HTERT RPE-1 (cell line): Measurements from ENCODE around the gene ARHGAP40.

ENCODE experiments used
- in situ Hi-C: fragments of 300-500 bp; cut with MboI; formaldehyde crosslinking; loops from 4 replicates; pipeline ENCODE4 v1.14.3; 2020; ENCODE audit warnings: low sequenced_read_pairs

The ARHGAP40 gene

DNA sequence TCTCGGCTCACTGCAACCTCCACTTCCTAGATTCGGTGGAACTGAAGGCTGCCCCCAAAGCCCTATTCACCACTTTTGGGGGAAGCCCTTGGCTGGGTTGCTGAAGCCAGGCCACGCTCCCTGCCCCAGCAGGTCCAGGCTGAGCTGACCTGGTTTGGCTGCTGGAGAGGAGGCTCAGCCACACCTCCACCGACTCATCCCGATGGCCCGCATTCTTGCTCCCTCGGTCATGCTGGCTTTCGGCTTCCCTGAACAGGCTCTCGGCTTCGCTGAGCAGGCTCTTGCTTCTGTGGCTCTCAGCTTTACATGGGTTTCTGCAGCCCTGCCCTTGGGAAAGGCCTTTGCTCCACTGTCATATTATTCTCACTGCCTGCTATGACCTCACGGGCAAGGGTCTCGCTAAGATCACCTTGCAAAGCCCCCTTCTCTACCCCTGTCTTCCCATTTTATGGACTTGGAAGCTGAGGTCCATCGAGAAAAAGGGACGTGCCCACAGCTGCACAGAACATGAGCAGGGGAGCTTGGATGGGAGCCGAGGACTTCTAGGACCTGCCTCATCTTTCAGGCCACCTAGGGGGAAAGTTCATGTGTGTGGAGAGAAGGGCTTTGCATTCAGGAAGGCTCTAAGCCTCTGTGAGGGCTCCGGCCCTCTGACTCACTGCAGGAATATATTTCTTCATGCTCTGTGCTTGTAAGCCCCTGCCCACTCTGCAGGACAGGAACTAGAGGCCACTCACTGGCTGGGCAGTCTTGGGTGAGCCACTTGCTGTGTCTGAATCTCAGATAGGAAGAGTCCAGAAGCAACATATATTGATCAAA lies 15.6 kb downstream of the ARHGAP40 start:
- in situ Hi-C loops = no loop called here

GRCh38 chr20:38617830-38618196 lies 16.2 kb downstream of the ARHGAP40 start:
- in situ Hi-C loops = no loop called here

DNA sequence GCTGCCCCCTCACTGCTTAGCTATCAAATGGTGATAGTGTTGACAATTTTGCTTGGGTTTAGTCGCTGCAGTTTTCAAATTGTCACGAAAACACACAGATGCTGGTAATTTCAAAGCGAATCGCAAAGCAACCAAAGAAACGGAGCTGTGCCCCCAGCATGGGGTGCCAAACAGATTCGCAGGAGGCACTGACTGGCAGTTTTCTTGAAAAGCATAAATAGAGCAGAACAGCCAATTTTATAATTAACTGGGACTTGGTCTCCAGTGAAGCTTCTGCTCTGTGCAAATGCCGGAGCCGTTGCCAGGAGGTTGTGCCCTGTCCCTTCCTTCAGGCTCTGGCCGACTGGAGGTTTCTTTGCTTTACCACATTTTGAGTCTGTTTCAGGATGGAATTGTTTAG lies 18.8 kb downstream of the ARHGAP40 start:
- in situ Hi-C loops = no loop called here

DNA sequence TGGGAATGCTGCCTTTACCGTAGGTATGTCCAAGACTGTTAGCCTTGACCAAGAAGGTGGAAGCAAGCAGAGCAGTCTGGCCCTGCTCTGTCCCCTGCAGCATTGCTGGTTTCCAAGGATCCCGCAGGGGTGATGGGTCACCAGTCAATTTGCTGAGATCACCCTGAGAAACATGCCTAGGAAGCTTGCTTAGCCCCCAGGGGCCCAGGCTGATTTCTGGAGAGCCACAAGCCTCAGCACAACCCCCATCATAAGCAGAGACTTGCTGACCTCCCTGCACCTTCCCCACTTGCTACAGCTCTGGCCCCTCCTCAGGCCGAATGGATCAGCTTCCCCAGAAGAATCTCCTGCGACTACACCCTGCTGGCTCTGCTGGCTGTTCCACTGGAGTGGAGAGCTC lies 21.5 kb downstream of the ARHGAP40 start:
- in situ Hi-C loops = no loop called here

- in situ Hi-C loops = no loop called here
Measured at GRCh38 chr20:38624084-38624483, 22.5 kb downstream of the ARHGAP40 start.

DNA sequence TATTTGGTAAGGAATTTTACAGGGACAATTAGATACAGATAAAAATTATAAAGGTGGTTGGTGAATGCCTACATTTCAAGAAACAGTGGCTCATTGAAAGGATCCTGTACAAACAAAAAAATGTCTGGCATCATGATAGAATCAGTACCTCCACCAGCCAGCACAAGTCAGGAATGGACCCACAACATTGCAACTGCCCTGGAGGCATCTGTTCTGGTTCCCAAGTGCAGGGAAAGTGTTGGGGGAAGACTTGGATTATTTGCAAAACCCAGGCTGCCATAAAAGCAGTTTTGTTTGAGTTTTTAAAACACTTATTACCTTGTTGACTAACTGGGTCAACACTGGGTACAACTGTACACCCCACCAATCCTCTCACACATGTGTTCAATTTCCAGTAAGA lies 24.3 kb downstream of the ARHGAP40 start:
- in situ Hi-C loops = no loop called here

GRCh38 chr20:38626921-38627659 lies 25.5 kb downstream of the ARHGAP40 start:
- in situ Hi-C loops = no loop called here

DNA sequence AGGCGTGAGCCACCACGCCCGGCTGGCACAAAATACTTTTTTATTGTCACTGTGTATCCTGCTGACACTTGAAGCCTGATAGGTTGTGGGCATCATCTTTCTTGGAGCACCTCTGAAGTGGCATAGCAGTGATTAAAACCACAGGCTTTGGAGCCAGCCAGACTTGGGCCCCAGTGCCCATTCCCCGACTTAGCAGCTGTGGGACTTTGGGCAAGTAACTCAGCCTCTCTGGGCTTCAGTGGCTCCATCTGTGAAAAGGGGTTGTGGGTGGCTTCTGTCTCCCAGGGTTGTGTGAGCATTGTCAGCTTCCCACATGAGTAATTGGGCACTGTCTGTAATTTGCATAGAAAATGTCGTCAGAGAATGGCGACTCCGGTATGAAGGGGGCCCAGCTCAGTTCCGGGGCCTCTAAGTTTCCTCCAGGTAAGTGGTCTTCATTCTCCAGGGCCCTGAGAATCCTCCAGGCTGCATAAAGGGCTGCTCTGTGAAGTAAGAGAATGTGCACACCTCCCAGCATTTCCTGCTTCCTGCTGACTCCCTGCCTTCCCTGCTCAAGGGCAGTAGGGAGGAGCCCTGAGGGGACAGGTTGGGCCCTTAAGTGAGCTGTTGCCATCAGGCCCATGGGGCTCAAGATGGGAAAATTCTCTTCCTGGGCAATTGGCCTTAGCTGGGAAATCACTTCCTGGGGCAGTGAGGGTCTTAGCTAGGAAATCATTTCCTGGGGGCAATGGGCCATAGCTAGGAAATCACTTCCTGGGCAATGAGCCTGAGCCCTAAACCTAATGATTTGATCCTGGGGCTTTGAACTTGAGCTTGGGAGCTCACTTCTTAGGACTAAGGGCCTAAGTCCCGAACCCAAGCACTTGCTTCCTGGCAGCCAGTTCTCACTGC lies 27.2 kb downstream of the ARHGAP40 start:
- in situ Hi-C loops = no loop called here

DNA sequence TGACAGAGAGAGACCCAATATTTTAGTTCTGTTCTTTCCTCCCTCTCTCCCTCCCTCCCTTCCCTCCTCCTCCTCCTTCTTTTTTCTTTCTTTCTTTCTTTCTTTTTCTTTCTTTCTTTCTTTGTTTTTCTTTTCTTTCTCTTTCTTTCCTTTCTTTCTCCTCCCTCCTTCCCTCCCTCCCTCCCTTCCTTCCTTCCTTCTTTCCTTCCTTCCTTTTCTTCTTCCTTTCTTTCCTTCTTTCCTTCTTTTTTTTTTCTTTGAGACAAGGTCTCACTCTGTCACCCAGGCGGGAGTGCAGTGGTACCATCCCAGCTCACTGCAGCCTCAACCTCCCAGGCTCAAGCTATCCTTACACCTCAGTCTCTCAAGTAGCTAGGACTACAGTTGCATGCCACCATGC lies 28.4 kb downstream of the ARHGAP40 start:
- in situ Hi-C loops = no loop called here

DNA sequence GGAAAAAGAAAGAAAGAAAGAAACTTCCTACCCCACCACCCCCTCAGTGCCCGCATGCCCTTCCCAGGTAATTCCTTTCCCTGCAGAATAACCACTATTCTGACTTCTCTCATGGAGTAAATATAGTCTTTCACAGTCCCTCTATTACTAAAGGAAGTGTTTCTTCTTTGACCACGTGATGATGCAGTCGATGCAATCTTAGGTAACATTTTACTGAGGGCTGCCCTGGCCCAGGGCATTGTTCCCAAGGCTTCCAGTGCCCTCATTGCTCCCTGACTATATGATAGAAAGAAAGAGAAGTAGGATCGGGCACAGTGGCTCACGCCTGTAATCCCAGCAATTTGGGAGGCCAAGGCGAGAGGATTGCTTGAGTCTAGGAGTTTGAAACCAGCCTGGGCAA lies 29.1 kb downstream of the ARHGAP40 start:
- in situ Hi-C loops = no loop called here

DNA sequence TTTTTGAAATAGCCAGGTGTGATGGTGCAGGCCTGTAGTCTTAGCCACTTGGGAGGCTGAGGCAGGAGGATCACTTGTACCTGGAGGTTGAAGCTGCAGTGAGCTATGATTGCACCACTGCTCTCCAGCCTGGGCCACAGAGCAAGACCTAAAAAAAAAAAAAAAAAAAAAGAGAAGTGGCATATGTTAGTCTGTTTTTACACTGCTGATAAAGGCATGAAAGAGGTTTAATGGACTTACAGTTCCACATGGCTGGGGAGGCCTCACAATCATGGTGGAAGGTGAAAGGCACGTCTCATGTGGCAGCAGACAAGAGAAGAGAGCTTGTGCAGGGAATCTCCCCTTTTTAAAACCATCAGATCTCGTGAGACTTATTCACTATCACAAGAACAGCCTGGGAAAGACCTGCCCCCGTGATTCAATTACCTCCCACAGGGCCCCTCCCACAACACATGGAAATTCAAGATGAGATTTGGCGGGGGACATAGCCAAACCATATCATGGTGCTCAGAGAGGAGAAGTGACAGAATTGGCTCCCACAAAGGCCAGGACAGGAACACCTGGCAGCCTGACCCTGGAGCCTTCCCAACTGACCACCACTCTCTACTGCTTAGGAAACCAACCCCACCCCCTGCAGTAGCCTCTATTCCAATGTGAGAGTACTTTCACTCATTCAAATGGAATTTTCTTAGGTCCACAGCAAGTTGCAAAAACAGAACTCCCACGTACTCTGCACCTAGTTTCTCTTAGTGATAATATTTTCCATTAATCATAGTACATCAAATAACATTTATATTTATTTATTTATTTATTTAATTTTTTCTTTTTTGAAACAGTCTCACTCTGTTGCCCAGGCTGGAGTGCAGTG lies 29.8 kb downstream of the ARHGAP40 start:
- in situ Hi-C loops = no loop called here

DNA sequence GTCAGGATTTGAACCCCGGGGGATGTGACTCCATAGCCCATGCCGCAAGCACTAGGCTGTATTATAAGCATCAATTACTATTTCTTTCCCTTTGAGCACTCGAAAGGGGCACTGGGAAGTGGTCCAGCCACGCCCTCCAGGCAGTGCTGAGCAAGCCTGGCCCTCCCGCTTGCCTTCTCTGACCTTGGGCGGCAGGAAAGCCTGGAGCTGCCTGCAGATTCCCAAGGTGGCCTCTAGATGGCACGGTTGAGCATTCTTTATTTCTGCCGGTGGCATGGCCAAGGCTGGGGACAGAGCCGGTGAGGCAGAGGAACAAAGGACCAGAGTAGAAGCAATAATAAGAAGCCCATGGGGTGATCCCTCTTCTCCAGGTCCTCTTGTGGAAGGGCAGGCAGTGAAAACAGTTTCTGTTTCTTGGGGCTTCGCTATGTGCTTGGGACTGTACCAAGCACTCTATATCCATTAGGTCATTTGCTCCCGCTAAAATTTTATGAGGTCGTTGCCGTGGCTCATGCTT lies 32.0 kb downstream of the ARHGAP40 start:
- in situ Hi-C loops = no loop called here

DNA sequence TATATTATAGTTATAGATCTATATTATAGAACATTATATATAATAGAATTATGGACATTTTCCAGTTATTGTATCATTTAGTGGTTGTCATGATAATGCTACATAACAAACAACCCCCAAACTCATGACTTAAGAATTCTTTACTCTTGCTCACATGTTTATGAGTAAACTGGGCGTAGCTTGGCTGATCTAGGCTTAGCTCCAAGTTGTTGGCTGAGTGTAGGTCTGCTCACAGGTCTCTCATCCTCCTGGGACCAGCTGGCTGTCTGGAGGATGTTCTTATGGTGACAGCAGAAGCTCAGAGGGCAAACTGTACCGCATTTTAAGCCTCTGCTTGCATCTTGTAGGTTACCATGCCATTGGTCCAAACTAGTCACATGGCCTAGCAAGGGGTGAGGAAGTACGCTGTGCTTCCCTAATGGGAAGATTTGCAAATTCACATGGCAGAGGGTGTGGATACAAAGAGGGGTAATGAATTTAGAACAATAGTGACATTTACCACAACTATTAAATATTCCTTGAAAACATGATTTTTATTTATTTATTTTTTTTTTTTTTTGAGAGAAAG lies 34.2 kb downstream of the ARHGAP40 start:
- in situ Hi-C loops = no loop called here

DNA sequence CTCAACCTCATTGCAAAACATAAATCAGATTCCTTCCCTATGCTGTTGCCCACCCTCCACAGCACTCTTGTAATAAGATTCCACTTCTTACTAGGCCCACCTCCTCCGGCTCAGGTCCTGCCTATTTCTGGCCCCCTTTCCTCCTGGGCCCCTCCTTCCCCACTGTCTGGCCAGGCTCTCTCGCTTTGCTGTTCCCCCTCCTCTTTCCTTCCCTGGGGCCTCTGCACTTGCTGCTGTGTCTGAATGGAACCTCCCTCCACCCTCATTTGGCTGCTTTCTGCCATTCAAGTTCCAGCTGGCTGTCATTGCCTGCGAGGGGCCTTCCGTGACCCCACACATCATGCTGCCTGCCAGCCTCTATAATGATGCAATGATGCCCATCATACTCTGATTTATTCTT lies 38.9 kb downstream of the ARHGAP40 start:
- in situ Hi-C loops = no loop called here

DNA sequence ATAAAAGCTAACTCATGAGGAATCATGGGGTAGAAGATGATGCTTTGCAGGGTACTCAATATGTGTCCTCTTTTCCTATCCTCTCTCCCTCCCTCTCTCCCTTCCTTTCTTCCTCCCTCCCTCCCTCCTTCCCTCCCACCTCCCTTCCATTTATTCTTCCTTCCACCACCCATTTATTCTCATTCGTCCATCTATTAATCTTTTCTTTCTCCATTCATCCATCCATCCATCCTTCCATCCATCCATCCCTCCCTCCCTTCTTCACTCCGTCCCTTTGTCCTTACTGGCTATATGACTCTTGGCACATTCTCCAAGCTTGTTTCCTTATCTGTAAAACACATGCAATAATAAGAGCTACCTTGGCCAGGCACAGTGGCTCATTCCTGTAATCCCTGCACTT lies 40.9 kb downstream of the ARHGAP40 start:
- in situ Hi-C loops = no loop called here

GRCh38 chr20:38644588-38645260 lies 43.1 kb downstream of the ARHGAP40 start:
- in situ Hi-C loops = no loop called here

DNA sequence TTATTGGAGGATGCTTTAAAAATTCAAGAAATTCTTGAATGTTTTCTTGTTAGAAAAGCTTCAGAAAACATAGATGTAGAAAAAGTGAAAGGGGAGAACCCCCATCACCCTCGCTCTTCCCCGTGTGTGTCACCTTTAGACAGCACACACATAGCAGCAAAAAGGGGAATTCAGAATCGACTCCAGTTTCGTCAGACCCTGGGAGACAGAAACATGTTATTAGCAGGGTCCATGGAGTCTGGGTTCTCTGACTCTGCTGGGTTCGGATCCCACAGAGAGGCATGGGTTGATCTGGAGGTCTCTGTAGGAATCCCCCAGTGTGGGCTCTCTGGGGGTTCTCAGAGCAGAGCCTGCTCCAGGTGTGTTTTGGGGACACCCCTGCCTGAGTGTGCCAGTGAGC lies 43.7 kb downstream of the ARHGAP40 start:
- in situ Hi-C loops = no loop called here

- in situ Hi-C loops = no loop called here
Measured at GRCh38 chr20:38645980-38646858, 44.6 kb downstream of the ARHGAP40 start.
